Measurements from ENCODE around the gene ZNF677.
"Not testable (repeated sequence)": the region's sequence is repeated elsewhere in the genome, so short reads cannot be mapped to it uniquely, and the experiment has no call there.

The ZNF677 gene

GRCh38 chr19:53254411-53255341 is at the start of gene ZNF677:
TSS of gene ZNF677 (minus strand) at chr19:53254873. CDS start at chr19:53251550, 3,323 bp downstream.
- no peak for DNase-seq

GRCh38 chr19:53301341-53301740 is 46.7 kb upstream of the ZNF677 start:
- DNase-seq: not testable (repeated sequence)

GRCh38 chr19:53294786-53295441 is 40.2 kb upstream of the ZNF677 start:
- DNase-seq: no peak

- no peak for DNase-seq
Measured at GRCh38 chr19:53290758-53291549, 36.3 kb upstream of the ZNF677 start.

- no peak for DNase-seq
Measured at GRCh38 chr19:53285087-53285486, 30.4 kb upstream of the ZNF677 start.

- DNase-seq: not testable (repeated sequence)
Measured at GRCh38 chr19:53281947-53282346, 27.3 kb upstream of the ZNF677 start.

GRCh38 chr19:53275480-53275879 is 20.8 kb upstream of the ZNF677 start:
- no peak for DNase-seq

GRCh38 chr19:53272044-53272443 is 17.4 kb upstream of the ZNF677 start:
- DNase-seq: no peak

GRCh38 chr19:53269861-53270260 is 15.2 kb upstream of the ZNF677 start:
- not testable (repeated sequence) for DNase-seq

- DNase-seq: not testable (repeated sequence)
Measured at GRCh38 chr19:53267623-53268022, 12.9 kb upstream of the ZNF677 start, which contains the start of gene VN1R4. TSS of gene VN1R4 (minus strand) at chr19:53267723. CDS start at chr19:53267665, 58 bp downstream.

GRCh38 chr19:53257715-53258342 is 3.2 kb upstream of the ZNF677 start, which contains the start of gene VN1R2:
TSS of gene VN1R2 (plus strand) at chr19:53258292. CDS start at chr19:53258376, 84 bp downstream.
- DNase-seq: not testable (repeated sequence)

GRCh38 chr19:53246498-53246897 is 8.2 kb downstream of the ZNF677 start:
- DNase-seq: no peak

- no peak for DNase-seq
Measured at GRCh38 chr19:53237114-53237777, 17.4 kb downstream of the ZNF677 start.

GRCh38 chr19:53224606-53225005 is 30.1 kb downstream of the ZNF677 start:
- DNase-seq: no peak

GRCh38 chr19:53222716-53223115 is 32.0 kb downstream of the ZNF677 start:
- DNase-seq: not testable (repeated sequence)

GRCh38 chr19:53212703-53213320 is 41.9 kb downstream of the ZNF677 start:
- no peak for DNase-seq

- not testable (repeated sequence) for DNase-seq
Measured at GRCh38 chr19:53211554-53211953, 43.1 kb downstream of the ZNF677 start.

- no peak for DNase-seq
Measured at GRCh38 chr19:53196777-53197396, 57.8 kb downstream of the ZNF677 start.

GRCh38 chr19:53195265-53195903 is 59.3 kb downstream of the ZNF677 start:
- no peak for DNase-seq

- no peak for DNase-seq
Measured at GRCh38 chr19:53193535-53194222, 61.0 kb downstream of the ZNF677 start.
